ENCODE measurements around the gene SLCO2A1. TPM values are rescaled to one million over a fixed set of nuclear protein-coding genes. Genes with fewer than 3 reads are reported as not detected.

SLCO2A1 gene
- total and polyA plus RNA-seq, 2 donors = 3.0 to 25.6 TPM

DNA sequence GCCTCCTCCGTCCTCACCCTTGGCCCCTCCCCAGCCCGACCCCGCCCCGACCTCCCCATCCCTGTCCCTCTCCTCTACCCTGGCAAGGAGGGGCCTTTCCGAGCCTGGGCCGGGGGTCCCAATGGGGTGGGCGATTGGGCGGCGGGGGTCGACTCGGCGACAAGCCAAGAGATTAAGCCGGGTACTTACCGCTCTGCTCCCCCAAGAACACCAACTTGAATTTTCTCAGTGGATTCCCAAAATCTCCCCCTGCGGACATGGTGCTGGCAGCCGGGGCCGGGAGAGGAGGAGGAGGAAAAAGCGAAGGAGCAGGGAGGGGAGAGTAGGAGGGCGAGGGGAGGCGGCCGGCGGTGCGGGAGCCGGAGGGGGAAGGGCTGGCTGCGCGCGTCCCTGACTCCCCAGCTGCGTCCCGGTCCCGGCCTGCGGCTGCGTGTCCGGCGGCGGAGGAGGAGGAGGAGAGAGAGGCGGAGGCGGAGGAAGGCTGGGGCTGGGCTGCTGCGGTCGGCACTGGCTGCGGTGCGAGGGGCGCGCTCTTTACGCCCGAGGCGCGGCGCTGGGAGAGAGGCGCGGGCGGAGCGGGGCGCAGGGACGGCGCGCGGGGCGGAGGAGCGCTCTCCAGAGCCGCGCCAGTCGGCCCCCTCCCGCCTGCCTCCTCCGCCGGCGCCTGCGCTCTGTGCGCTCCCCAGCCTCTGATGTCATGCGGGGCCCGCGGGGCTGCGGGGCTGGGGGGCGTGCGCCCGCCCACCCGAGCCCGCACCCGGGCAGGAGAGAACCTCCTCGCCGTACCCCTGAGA, 134.3 kb downstream of the SLCO2A1 start, which contains the start of gene RAB6B:
Gene RAB6B (minus strand): TSS at position 675 of the 794 bp plus-strand sequence. CDS start 416 bp downstream, at position 259.
- WGBS = under 1% methylated on average over 78 of the region's 80 CpGs
- DNase-seq (ENCODE audit: extremely low spot score) = peak; percentile 25
- no peaks in the 10 kb centered on the region for H3K36me3 ChIP-seq (ENCODE audit: insufficient read depth)
- no peak within 1 kb of the TSS for H3K27ac ChIP-seq (ENCODE audit: low read depth)
- peak within 1 kb of the TSS; percentile 60 for H3K4me3 ChIP-seq (ENCODE audit: low read depth, low read length)
- no peaks in the 10 kb centered on the region for H3K4me1 ChIP-seq (ENCODE audit: insufficient read depth)

- H3K27ac ChIP-seq (ENCODE audit: low read depth) = no peak overlapping the region
- H3K36me3 ChIP-seq (ENCODE audit: insufficient read depth) = no peaks in the 10 kb centered on the region
- peak overlapping the region; percentile 60 for H3K4me3 ChIP-seq (ENCODE audit: low read depth, low read length)
- no peaks in the 10 kb centered on the region for H3K4me1 ChIP-seq (ENCODE audit: insufficient read depth)
- DNase-seq (ENCODE audit: extremely low spot score) = no peak
- 11% methylated on average over 52 of the region's 52 CpGs for WGBS
Measured at GRCh38 chr3:133894353-133895207, 135.1 kb downstream of the SLCO2A1 start.

DNA sequence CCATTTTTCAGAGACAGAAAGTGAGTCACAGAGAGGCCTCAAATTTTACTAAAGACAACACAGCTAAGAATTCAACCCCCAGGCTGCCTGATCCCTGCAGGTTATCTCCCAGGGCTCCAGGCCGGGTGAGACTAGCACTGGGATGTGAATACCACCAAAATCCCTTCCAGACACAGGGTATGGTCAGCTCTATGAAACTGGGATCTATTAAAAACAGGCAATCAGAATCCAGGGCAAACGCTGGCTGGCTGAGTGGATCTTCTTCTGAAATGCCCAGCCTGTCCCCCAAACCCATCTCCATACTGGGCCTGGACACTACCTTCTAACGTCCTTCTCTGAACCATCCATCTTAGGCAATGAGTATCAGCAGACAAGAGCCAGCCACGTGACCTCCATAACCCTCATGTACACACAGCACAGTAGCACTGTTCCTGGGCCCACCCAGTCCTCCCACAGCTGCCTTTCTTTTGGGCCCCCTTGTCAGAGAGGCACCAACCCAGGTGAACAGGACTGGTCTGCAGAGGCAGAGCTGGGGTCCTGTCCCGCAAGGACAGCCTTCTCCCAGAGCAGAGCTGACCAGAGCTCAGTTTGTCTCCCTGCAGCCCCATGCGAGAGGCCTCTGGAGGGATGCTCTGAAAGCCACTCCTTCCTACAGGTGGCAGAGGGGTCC, 135.9 kb downstream of the SLCO2A1 start:
- 83% methylated on average over 6 of the region's 6 CpGs for WGBS
- no peak for DNase-seq (ENCODE audit: extremely low spot score)
- no peak overlapping the region for H3K4me3 ChIP-seq (ENCODE audit: low read depth, low read length)
- H3K36me3 ChIP-seq (ENCODE audit: insufficient read depth) = no peaks in the 10 kb centered on the region
- no peak overlapping the region for H3K27ac ChIP-seq (ENCODE audit: low read depth)
- H3K4me1 ChIP-seq (ENCODE audit: insufficient read depth) = no peaks in the 10 kb centered on the region

DNA sequence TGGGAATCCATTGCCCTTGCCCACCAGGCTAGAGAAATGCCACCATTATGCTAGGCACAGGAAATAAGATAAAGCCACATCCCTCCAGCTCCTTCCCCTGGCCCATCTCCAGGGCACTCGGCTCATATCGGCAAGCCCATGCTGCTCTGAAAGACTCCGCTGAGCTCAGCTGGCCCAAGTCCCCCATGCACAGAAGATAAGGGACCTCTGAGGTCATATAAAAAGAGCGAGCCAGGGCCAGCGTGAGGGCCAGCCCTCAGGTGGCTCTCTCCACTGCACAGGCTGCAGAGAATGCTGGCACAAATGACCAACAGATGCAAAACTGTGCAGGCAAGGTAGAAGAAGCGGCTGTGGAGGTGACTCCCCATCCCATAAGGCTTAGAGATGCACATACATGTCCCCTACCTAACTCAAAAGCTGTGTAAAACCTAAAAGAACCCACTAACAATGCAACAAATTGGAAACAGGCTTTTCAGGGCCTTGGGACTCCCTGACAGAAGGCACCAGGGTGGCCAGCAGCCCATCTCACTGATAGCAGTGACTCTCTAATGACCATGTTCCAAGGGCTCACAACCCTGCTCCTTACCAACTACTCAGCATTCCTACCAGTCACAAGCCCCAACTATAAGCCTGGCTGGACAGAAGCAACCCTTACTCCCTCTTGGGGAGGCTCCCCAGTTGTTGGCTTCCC, 137.0 kb downstream of the SLCO2A1 start:
- Histone ChIP-seq H3K4me3 (ENCODE audit: low read depth, low read length) (no peak overlapping the region), H3K4me1 (ENCODE audit: insufficient read depth) (no peaks in the 10 kb centered on the region), H3K36me3 (ENCODE audit: insufficient read depth) (no peaks in the 10 kb centered on the region), H3K27ac (ENCODE audit: low read depth) (no peak overlapping the region)
- no peak for DNase-seq (ENCODE audit: extremely low spot score)
- WGBS = 74% methylated on average over 6 of the region's 6 CpGs

DNA sequence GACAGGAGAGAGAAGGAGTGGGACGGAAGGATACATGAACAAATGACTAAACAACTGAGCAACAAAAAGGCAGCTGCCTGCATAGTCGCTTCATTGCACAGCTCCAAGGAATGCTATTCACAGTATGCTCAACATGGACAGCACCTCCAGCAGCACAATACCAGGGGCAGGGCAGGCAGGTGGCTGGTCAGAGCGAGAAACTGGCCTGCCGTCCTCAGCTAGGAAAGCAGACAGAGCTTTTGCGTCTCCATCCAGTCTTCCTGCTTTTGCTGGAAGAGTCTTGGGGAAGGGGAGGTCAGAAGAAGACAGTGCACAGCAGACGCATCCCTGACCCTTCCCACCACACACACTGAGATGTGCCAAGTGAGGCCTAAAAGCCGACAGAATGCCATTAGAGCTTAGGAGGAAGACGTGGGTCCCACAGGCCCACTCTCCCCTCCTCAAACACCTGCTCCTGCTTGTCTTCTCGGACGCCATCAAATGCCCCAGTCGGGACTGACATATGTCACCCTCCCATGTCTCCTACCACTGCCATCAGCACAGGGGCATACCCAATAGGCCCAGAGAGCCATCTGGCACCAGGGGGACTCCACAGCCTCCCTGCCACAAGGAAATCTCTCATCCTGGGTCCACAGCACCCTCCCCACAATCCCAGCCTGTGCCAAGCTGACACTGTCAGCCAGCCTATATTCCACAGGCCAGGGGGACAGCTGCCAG, 137.9 kb downstream of the SLCO2A1 start:
- WGBS = 91% methylated on average over 11 of the region's 11 CpGs
- no peak for DNase-seq (ENCODE audit: extremely low spot score)
- Histone ChIP-seq H3K27ac (ENCODE audit: low read depth) (no peak overlapping the region), H3K4me1 (ENCODE audit: insufficient read depth) (no peaks in the 10 kb centered on the region), H3K4me3 (ENCODE audit: low read depth, low read length) (no peak overlapping the region), H3K36me3 (ENCODE audit: insufficient read depth) (no peaks in the 10 kb centered on the region)

GRCh38 chr3:133890972-133891644, 138.6 kb downstream of the SLCO2A1 start:
- no peak overlapping the region for H3K27ac ChIP-seq (ENCODE audit: low read depth)
- no peak overlapping the region for H3K4me3 ChIP-seq (ENCODE audit: low read depth, low read length)
- no peak for DNase-seq (ENCODE audit: extremely low spot score)
- no peaks in the 10 kb centered on the region for H3K36me3 ChIP-seq (ENCODE audit: insufficient read depth)
- H3K4me1 ChIP-seq (ENCODE audit: insufficient read depth) = no peaks in the 10 kb centered on the region
- WGBS = 95% methylated on average over 5 of the region's 5 CpGs

GRCh38 chr3:133890037-133890436, 139.7 kb downstream of the SLCO2A1 start:
- 93% methylated on average over 2 of the region's 2 CpGs for WGBS
- no peak overlapping the region for H3K4me3 ChIP-seq (ENCODE audit: low read depth, low read length)
- no peak for DNase-seq (ENCODE audit: extremely low spot score)
- no peaks in the 10 kb centered on the region for H3K36me3 ChIP-seq (ENCODE audit: insufficient read depth)
- H3K27ac ChIP-seq (ENCODE audit: low read depth) = no peak overlapping the region
- H3K4me1 ChIP-seq (ENCODE audit: insufficient read depth) = no peaks in the 10 kb centered on the region

- DNase-seq (ENCODE audit: extremely low spot score) = no peak
- no peaks in the 10 kb centered on the region for H3K36me3 ChIP-seq (ENCODE audit: insufficient read depth)
- H3K27ac ChIP-seq (ENCODE audit: low read depth) = no peak overlapping the region
- H3K4me1 ChIP-seq (ENCODE audit: insufficient read depth) = no peaks in the 10 kb centered on the region
- 89% methylated on average over 9 of the region's 9 CpGs for WGBS
- no peak overlapping the region for H3K4me3 ChIP-seq (ENCODE audit: low read depth, low read length)
Measured at GRCh38 chr3:133888726-133889340, 140.9 kb downstream of the SLCO2A1 start.

DNA sequence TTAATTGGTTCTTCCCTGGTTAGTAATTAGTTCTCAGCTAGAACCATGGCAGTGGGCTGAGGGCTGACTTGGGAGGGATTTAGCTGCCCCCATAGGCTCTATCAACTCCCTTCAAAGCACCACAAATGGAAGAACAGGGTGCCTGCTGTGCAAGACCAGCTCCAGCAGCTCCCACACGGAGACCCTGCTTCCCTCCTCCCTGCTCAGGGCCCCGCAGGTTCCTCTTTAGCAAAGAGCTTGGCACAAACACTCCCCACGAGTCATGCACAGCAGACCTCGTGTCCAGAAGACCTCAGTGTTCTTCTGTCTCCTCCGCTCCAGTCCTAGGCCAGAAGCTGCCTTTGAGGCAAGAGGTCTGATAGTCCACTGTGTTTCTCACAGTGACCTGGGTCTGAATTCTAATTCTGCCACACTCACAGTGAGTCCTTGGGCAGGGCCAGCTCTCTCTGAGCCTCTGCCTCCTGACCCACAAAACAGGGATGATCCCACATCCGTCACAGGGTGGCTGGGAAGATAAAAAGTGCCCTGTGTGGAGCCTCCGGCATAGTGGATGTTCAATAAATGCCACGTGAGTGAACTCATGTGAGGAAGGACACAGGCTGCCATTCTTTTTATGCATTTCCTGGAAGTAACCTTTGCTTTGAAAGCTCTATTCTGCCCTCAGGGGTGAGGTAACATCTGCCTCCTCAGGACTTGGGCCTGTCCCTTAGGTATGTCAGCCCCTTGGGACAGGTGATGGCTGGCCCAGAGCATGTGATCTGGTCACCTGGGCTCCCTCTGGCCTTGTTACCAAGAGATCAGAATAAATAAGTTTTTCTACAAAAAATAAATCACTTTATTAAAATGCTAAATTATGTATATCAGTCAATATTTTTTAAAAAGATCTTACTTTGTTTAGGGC, 141.7 kb downstream of the SLCO2A1 start:
- no peak overlapping the region for H3K27ac ChIP-seq (ENCODE audit: low read depth)
- DNase-seq (ENCODE audit: extremely low spot score) = no peak
- no peak overlapping the region for H3K4me3 ChIP-seq (ENCODE audit: low read depth, low read length)
- H3K4me1 ChIP-seq (ENCODE audit: insufficient read depth) = no peaks in the 10 kb centered on the region
- WGBS = 60% methylated on average over 8 of the region's 8 CpGs
- no peaks in the 10 kb centered on the region for H3K36me3 ChIP-seq (ENCODE audit: insufficient read depth)

- Histone ChIP-seq H3K4me3 (ENCODE audit: low read depth, low read length) (no peak overlapping the region), H3K4me1 (ENCODE audit: insufficient read depth) (no peaks in the 10 kb centered on the region), H3K36me3 (ENCODE audit: insufficient read depth) (no peaks in the 10 kb centered on the region), H3K27ac (ENCODE audit: low read depth) (no peak overlapping the region)
- DNase-seq (ENCODE audit: extremely low spot score) = no peak
- 63% methylated on average over 4 of the region's 4 CpGs for WGBS
Measured at GRCh38 chr3:133887074-133887802, 142.5 kb downstream of the SLCO2A1 start.
